ENCODE data around the gene ARMC6.
"Not testable (repeated sequence)": the region's sequence is repeated elsewhere in the genome, so short reads cannot be mapped to it uniquely, and the experiment has no call there.

ARMC6 gene

GRCh38 chr19:19105365-19106055 lies 72.1 kb downstream of the ARMC6 start:
- Histone ChIP-seq H3K4me2 (ENCODE audit: low read depth, low read length) (no peak overlapping the region), H3K9me2 (replicated peaks; ENCODE audit: insufficient read depth, low read length) (no peaks in the 10 kb centered on the region), H3K4me1 (ENCODE audit: low read length) (no peaks in the 10 kb centered on the region), H3F3A (ENCODE audit: insufficient read depth, low read length) (no peaks in the 10 kb centered on the region), H3K79me2 (ENCODE audit: low read length) (no peaks in the 10 kb centered on the region), H3K9ac (ENCODE audit: low read length) (no peak overlapping the region), H4K20me1 (ENCODE audit: insufficient read depth, low read length) (no peaks in the 10 kb centered on the region), H3K27ac (ENCODE audit: low read length) (no peak overlapping the region), H3K36me3 (replicated peaks; ENCODE audit: insufficient read depth, low read length) (no peaks in the 10 kb centered on the region), H2AFZ (ENCODE audit: low read length) (no peak overlapping the region), H3K27me3 (replicated peaks; ENCODE audit: insufficient read depth, low read length) (no peaks in the 10 kb centered on the region), H3K4me3 (ENCODE audit: low read length) (no peak overlapping the region), H3K9me3 (replicated peaks; ENCODE audit: insufficient read depth, low read length) (no peaks in the 10 kb centered on the region)
- no peak for DNase-seq
- TF ChIP-seq EZH2 (optimal IDR thresholded peaks at IDR 0.05; ENCODE audit: low read depth, low read length) (no peak), EZH2phosphoT487 (IDR thresholded peaks at IDR 0.05; ENCODE audit: low read length) (no peak)
- TF ChIP-seq, protein P1, sequence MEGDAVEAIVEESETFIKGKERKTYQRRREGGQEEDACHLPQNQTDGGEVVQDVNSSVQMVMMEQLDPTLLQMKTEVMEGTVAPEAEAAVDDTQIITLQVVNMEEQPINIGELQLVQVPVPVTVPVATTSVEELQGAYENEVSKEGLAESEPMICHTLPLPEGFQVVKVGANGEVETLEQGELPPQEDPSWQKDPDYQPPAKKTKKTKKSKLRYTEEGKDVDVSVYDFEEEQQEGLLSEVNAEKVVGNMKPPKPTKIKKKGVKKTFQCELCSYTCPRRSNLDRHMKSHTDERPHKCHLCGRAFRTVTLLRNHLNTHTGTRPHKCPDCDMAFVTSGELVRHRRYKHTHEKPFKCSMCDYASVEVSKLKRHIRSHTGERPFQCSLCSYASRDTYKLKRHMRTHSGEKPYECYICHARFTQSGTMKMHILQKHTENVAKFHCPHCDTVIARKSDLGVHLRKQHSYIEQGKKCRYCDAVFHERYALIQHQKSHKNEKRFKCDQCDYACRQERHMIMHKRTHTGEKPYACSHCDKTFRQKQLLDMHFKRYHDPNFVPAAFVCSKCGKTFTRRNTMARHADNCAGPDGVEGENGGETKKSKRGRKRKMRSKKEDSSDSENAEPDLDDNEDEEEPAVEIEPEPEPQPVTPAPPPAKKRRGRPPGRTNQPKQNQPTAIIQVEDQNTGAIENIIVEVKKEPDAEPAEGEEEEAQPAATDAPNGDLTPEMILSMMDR (IDR thresholded peaks at IDR 0.05; ENCODE audit: low read length): no peak

DNA sequence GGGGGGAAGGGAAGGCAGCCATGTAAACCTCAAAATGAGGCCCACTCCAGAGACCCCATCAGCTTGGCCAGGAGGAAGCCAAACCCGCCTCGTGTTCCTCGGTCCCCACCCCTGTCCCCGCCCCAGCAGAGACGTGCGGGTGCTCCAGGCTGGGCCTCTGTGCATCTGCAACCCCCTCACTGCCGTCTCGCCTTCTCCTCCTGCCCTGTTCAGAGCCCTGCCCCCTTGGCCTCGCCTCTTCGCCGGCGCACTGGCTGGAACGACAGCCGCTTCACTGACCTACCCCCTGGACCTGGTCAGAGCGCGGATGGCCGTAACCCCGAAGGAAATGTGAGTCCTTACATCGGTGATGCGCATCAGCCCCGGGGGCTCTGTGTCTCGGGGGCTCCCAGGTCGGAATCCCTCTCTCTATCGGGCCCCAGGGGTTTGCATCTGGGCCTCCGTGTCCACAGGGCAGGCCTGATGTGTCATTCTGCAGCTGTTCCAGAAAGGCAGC lies 72.7 kb downstream of the ARMC6 start:
- Histone ChIP-seq H3K36me3 (replicated peaks; ENCODE audit: insufficient read depth, low read length) (no peaks in the 10 kb centered on the region), H2AFZ (ENCODE audit: low read length) (no peak overlapping the region), H3K79me2 (ENCODE audit: low read length) (no peaks in the 10 kb centered on the region), H3F3A (ENCODE audit: insufficient read depth, low read length) (no peaks in the 10 kb centered on the region), H3K9ac (ENCODE audit: low read length) (no peak overlapping the region), H3K4me2 (ENCODE audit: low read depth, low read length) (no peak overlapping the region), H4K20me1 (ENCODE audit: insufficient read depth, low read length) (no peaks in the 10 kb centered on the region), H3K9me3 (replicated peaks; ENCODE audit: insufficient read depth, low read length) (no peaks in the 10 kb centered on the region), H3K4me1 (ENCODE audit: low read length) (no peaks in the 10 kb centered on the region), H3K27ac (ENCODE audit: low read length) (no peak overlapping the region), H3K4me3 (ENCODE audit: low read length) (no peak overlapping the region), H3K9me2 (replicated peaks; ENCODE audit: insufficient read depth, low read length) (no peaks in the 10 kb centered on the region), H3K27me3 (replicated peaks; ENCODE audit: insufficient read depth, low read length) (no peaks in the 10 kb centered on the region)
- DNase-seq: no peak
- TF ChIP-seq, protein P1 (IDR thresholded peaks at IDR 0.05; ENCODE audit: low read length): no peak
- TF ChIP-seq EZH2 (optimal IDR thresholded peaks at IDR 0.05; ENCODE audit: low read depth, low read length): no peak
- no peak for TF ChIP-seq EZH2phosphoT487 (IDR thresholded peaks at IDR 0.05; ENCODE audit: low read length)

DNA sequence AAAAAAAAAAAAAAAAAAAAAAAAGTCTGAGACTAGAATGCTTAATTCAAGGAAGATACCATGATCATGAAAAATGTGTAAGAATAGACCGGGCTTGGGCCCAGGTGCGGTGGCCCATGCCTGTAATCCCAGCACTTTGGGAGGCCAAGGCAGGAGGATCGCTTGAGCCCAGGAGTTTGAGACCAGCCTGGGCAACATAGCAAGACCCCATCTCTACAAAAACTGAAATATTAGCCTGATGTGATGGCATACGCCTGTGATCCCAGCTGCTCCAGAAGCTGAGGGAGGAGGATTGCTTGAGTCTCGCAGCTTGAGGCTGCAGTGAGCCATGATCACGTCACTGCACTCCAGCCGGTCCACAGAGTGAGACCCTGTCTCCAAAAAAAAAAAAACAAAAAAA lies 73.5 kb downstream of the ARMC6 start:
- not testable (repeated sequence) for H3K9ac ChIP-seq (ENCODE audit: low read length); H3K9me3 ChIP-seq (replicated peaks; ENCODE audit: insufficient read depth, low read length); H3K9me2 ChIP-seq (replicated peaks; ENCODE audit: insufficient read depth, low read length)

DNA sequence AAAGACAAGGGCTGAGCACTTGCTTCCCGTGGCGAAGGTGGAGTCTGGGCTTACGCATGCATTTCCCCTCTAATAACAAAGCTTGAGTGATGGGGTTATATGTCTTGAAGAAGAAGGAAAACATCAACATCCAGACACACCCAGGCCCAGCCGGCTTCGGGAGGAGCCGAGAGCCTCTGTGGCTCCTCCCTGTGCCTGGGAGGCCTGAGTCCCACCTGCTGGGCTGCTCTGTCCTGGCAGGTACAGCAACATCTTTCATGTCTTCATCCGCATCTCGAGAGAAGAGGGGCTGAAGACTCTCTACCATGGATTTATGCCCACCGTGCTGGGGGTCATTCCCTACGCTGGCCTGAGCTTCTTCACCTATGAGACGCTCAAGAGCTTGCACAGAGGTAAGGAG lies 74.3 kb downstream of the ARMC6 start:
- TF ChIP-seq EZH2 (optimal IDR thresholded peaks at IDR 0.05; ENCODE audit: low read depth, low read length) (no peak), EZH2phosphoT487 (IDR thresholded peaks at IDR 0.05; ENCODE audit: low read length) (no peak)
- TF ChIP-seq, protein P1 (IDR thresholded peaks at IDR 0.05; ENCODE audit: low read length): no peak
- Histone ChIP-seq H3K9ac (ENCODE audit: low read length) (no peak overlapping the region), H3K9me3 (replicated peaks; ENCODE audit: insufficient read depth, low read length) (no peaks in the 10 kb centered on the region), H2AFZ (ENCODE audit: low read length) (no peak overlapping the region), H3K9me2 (replicated peaks; ENCODE audit: insufficient read depth, low read length) (no peaks in the 10 kb centered on the region), H3K4me2 (ENCODE audit: low read depth, low read length) (no peak overlapping the region), H4K20me1 (ENCODE audit: insufficient read depth, low read length) (no peaks in the 10 kb centered on the region), H3K27me3 (replicated peaks; ENCODE audit: insufficient read depth, low read length) (no peaks in the 10 kb centered on the region), H3K36me3 (replicated peaks; ENCODE audit: insufficient read depth, low read length) (no peaks in the 10 kb centered on the region), H3K4me3 (ENCODE audit: low read length) (no peak overlapping the region), H3K4me1 (ENCODE audit: low read length) (no peaks in the 10 kb centered on the region), H3K79me2 (ENCODE audit: low read length) (no peaks in the 10 kb centered on the region), H3F3A (ENCODE audit: insufficient read depth, low read length) (no peaks in the 10 kb centered on the region), H3K27ac (ENCODE audit: low read length) (no peak overlapping the region)
- DNase-seq: no peak

More for the DNA sequence above, 73.5 kb downstream of the ARMC6 start:
- H3K36me3 ChIP-seq (replicated peaks; ENCODE audit: insufficient read depth, low read length); H3K27me3 ChIP-seq (replicated peaks; ENCODE audit: insufficient read depth, low read length); H3K4me2 ChIP-seq (ENCODE audit: low read depth, low read length); H3F3A ChIP-seq (ENCODE audit: insufficient read depth, low read length); H3K4me3 ChIP-seq (ENCODE audit: low read length); DNase-seq; H2AFZ ChIP-seq (ENCODE audit: low read length); H3K79me2 ChIP-seq (ENCODE audit: low read length); H4K20me1 ChIP-seq (ENCODE audit: insufficient read depth, low read length); H3K4me1 ChIP-seq (ENCODE audit: low read length); H3K27ac ChIP-seq (ENCODE audit: low read length): not testable (repeated sequence)

All from MM.1S (cell line).